Left ventricle myocardium inferior (tissue), 1 donor: Measurements from ENCODE around the gene GPLD1. TPM values are rescaled to one million over a fixed set of nuclear protein-coding genes. Genes with fewer than 3 reads are reported as not detected.
"Not testable (repeated sequence)": the region's sequence is repeated elsewhere in the genome, so short reads cannot be mapped to it uniquely, and the experiment has no call there.

ENCODE experiments used
- DNase-seq: peaks from one replicate; pipeline ENCODE4 v3.0.0-alpha.2; 2020
- H3K27ac ChIP-seq: fragments of 200-600 bp; replicated peaks from 2 replicates; pipeline ENCODE4 v1.8.0; 2021
- H3K27me3 ChIP-seq: fragments of 200-600 bp; 2 replicates; pipeline ENCODE4 v1.8.0; 2021; ENCODE audit warnings: low read depth
- H3K36me3 ChIP-seq: fragments of 200-600 bp; 2 replicates; pipeline ENCODE4 v1.8.0; 2021
- H3K4me1 ChIP-seq: fragments of 200-600 bp; 2 replicates; pipeline ENCODE4 v1.8.0; 2021
- H3K4me3 ChIP-seq: fragments of 200-600 bp; 2 replicates; pipeline ENCODE4 v1.8.0; 2021; ENCODE audit warnings: mild to moderate bottlenecking, moderate library complexity
- H3K9me3 ChIP-seq: fragments of 200-600 bp; replicated peaks from 2 replicates; pipeline ENCODE4 v1.8.0; 2021
- intact Hi-C: fragments of 100-400 bp; cut with micrococcal nuclease; formaldehyde crosslinking; loops from one replicate; pipeline ENCODE4 v1.11.0; 2022
- total RNA-seq: library from RNA; stranded (reverse); fragmentation: NEBNext Ultra II Directional; extraction: Animal tissue kit (Norgen Biotek cat#: 25700); gene quantifications from one replicate; pipeline ENCODE4 v1.2.1, GENCODE V29; 2021
- TF ChIP-seq, protein P1 (sequence below): fragments of 200-600 bp; IDR thresholded peaks from 2 replicates; pipeline ENCODE4 v1.8.0; 2021; ENCODE audit warnings: antibody characterized with exemption, mild to moderate bottlenecking, borderline replicate concordance
- donor health status: DM: no; HTN: yes; CAD: no; lungs with severe emphysema.

The GPLD1 gene
- total RNA-seq, 1 donor from 2014 or later, result 0.71 TPM

DNA sequence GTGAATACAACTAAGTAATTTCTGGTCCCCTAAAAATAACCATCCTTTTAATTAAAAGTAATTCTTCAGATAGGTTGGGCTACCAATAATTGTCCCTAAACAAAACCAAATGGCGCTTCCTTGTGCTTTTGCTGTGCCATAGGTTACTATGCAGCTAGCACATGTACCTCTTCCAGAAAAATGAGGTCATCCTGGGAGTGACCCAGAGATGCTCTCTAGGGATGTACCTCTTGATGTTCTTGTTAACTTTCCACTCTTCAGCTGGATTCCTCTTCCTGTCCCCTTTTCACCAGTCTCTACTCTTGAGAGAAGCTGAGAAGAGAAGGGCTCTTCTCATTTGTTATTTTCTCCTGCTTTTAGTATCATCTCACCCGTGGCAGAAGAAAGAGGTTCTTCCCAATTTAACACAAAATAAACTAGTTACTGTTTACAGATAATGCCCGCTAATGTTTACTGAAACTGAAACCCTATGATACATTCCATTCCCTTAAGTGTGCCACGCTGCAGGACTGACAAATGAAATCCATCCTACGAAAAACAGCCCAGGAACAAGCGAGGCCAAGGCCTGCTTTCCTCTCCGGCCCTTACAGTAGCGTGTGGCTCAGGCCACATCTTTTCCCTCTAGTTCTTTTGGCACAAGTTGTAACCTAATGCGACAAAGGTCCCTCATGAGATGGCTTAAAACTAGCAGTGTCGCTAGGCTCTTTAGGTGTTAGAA is 62.5 kb downstream of the GPLD1 start:
- Histone ChIP-seq H3K27me3 (no peaks in the 10 kb centered on the region), H3K4me3 (no peak overlapping the region), H3K27ac (no peak overlapping the region), H3K36me3 (peaks cover 51% of the 10 kb centered on the region), H3K9me3 (no peaks in the 10 kb centered on the region), H3K4me1 (no peaks in the 10 kb centered on the region)
- TF ChIP-seq, protein P1, sequence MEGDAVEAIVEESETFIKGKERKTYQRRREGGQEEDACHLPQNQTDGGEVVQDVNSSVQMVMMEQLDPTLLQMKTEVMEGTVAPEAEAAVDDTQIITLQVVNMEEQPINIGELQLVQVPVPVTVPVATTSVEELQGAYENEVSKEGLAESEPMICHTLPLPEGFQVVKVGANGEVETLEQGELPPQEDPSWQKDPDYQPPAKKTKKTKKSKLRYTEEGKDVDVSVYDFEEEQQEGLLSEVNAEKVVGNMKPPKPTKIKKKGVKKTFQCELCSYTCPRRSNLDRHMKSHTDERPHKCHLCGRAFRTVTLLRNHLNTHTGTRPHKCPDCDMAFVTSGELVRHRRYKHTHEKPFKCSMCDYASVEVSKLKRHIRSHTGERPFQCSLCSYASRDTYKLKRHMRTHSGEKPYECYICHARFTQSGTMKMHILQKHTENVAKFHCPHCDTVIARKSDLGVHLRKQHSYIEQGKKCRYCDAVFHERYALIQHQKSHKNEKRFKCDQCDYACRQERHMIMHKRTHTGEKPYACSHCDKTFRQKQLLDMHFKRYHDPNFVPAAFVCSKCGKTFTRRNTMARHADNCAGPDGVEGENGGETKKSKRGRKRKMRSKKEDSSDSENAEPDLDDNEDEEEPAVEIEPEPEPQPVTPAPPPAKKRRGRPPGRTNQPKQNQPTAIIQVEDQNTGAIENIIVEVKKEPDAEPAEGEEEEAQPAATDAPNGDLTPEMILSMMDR, result no peak
- intact Hi-C loops, result loop anchor here (10.0 kb wide), 1 partner anchor 88 kb away; no protein-coding TSS in a partner anchor
- no peak for DNase-seq

DNA sequence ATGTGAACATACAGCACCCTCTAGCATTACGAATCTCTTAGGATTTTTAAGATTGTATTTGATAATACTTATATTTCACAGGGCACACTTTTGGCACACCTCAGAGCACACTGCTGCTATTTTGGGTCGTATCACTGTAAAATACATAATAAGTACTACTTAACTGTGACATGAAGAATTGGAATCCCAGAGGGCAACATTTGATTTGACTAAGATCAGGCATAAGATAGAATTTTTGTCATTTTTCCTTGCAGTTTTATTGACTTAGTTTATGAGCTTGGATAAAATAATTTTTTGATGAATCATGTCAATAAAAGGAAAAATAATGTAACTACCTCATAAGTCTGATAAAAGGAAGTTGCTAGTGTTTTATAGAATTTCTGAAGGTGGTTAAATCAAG is 64.3 kb downstream of the GPLD1 start:
- DNase-seq, result no peak
- Histone ChIP-seq H3K9me3 (no peaks in the 10 kb centered on the region), H3K4me1 (no peaks in the 10 kb centered on the region), H3K27ac (no peak overlapping the region), H3K27me3 (no peaks in the 10 kb centered on the region), H3K36me3 (peaks cover 68% of the 10 kb centered on the region), H3K4me3 (no peak overlapping the region)
- TF ChIP-seq, protein P1, result no peak
- intact Hi-C loops, result loop anchor here (10.0 kb wide), 1 partner anchor 90 kb away; no protein-coding TSS in a partner anchor

DNA sequence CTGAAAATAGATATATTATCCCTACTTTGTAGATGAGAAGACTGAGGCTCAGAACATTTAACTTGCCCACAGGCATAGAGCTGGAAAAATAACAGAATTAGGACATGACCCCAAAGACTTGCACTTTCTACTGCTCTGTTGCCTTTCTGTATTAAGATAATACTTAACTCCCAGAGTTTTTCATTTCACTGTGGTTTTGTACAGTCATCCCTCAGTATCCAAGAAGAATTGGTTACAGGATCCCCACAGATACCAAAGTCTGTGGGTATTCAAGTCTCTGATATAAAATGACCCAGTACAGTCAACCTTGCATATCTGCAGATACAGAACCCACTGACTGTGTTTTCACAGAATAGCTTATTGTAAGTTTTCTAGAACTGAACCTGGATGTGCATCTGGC is 69.9 kb downstream of the GPLD1 start:
- no peaks in the 10 kb centered on the region for H3K4me1 ChIP-seq
- no peaks in the 10 kb centered on the region for H3K27me3 ChIP-seq
- no peak overlapping the region for H3K27ac ChIP-seq
- peaks cover 99% of the 10 kb centered on the region for H3K36me3 ChIP-seq
- H3K9me3 ChIP-seq, result no peaks in the 10 kb centered on the region
- intact Hi-C loops, result no loop called here
- TF ChIP-seq, protein P1, result no peak
- no peak for DNase-seq
- no peak overlapping the region for H3K4me3 ChIP-seq

DNA sequence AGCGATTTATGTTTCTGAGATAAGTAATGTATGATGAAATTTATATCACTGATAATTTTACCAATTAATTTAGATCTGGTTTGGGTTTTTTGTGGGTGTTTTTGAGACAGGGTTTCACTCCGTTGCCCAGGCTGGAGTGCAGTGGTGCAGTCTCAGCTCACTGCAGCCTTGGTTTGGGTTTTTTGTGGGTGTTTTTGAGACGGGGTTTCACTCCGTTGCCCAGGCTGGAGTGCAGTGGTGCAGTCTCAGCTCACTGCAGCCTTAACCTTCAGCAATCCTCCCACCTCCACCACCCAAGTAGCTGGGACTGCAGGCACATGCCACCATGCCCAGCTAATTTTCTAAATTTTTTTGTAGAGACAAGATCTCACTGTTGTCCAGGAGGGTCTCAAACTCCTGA is 73.6 kb downstream of the GPLD1 start:
- no peak for DNase-seq
- no peaks in the 10 kb centered on the region for H3K27me3 ChIP-seq
- peaks cover 95% of the 10 kb centered on the region for H3K36me3 ChIP-seq
- intact Hi-C loops, result no loop called here
- no peaks in the 10 kb centered on the region for H3K9me3 ChIP-seq
- H3K4me1 ChIP-seq, result no peaks in the 10 kb centered on the region
- H3K4me3 ChIP-seq, result no peak overlapping the region
- H3K27ac ChIP-seq, result no peak overlapping the region
- TF ChIP-seq, protein P1, result no peak

DNA sequence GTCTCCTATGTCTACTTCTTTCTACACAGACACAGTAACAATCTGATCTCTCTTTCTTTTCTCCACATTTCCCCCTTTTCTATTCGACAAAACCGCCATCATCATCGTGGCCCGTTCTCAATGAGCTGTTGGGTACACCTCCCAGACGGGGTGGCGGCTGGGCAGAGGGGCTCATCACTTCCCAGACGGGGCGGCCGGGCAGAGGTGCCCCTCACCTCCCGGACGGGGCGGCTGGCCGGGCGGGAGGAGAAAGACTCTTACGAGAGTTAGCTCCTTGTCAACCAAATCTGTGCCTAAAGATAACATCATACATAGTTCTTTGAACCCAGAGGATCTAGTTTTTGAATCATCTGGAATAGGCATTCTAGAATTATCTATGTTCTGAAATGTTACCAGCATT is 74.8 kb downstream of the GPLD1 start:
- H3K36me3 ChIP-seq, result peaks cover 95% of the 10 kb centered on the region
- H3K4me3 ChIP-seq, DNase-seq, H3K9me3 ChIP-seq, H3K4me1 ChIP-seq, H3K27me3 ChIP-seq, intact Hi-C loops, H3K27ac ChIP-seq: not testable (repeated sequence)

DNA sequence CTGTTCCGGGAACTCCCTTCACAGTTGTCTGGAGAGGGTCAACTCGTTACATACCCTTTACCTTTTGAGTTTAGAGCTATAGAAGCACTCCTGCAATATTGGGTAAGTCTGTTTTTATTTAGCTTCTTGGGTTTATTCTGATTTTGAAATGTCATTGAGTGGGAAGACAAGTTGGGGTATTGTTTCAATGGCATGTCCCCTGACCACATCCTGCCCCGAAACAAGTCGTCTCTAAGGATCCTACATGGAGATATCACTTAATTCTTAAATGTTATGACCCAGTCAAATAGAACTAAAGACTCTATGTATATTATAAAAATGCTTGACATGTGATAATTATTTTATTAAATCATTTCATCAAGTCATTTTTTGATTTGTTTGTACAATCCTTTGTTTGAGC is 77.1 kb downstream of the GPLD1 start:
- H3K4me3 ChIP-seq, result no peak overlapping the region
- H3K4me1 ChIP-seq, result peaks cover 9% of the 10 kb centered on the region
- no peak overlapping the region for H3K27ac ChIP-seq
- H3K27me3 ChIP-seq, result no peaks in the 10 kb centered on the region
- no peak for DNase-seq
- TF ChIP-seq, protein P1, result no peak
- no peaks in the 10 kb centered on the region for H3K9me3 ChIP-seq
- intact Hi-C loops, result no loop called here
- peaks cover 93% of the 10 kb centered on the region for H3K36me3 ChIP-seq
